Measurements from ENCODE around the gene PAGE2B.
"Not testable (repeated sequence)": the region's sequence is repeated elsewhere in the genome, so short reads cannot be mapped to it uniquely, and the experiment has no call there.

The PAGE2B gene

DNA sequence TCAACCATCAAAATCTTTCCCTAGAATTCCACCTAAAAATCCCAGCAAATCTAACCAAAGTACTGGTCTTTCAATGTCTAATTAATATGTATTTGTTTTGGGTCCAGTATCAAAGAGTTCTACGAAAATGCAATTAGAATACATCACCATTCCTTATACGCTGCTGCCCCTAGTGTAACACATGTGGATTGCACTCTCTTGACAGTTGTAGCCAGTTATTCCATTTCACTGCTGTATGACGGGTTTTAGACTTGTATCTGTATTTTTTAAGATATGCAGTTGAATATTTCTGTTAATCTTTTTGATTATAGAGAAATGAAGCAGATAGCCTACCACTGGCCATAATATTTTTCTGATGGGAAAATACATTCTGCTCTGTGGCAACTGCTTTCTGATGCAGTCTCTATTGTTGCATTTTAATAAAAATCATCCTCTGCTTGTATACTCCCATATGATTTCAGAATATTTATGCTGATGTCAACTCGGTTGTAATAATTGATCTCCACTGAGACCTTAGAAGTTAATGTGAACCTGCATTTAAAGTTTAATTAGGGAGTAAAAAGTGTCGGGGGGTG lies 17.1 kb upstream of the PAGE2B start:
- no peak for TF ChIP-seq TOX (CRISPR knock-in tag; IDR thresholded peaks at IDR 0.05; ENCODE audit: borderline replicate concordance)
- no peak for TF ChIP-seq BACH2 (CRISPR knock-in tag; IDR thresholded peaks at IDR 0.05; ENCODE audit: borderline replicate concordance)
- TF ChIP-seq OSR1 (CRISPR knock-in tag; IDR thresholded peaks at IDR 0.05), result no peak
- no peak for TF ChIP-seq ARNTL (CRISPR knock-in tag; IDR thresholded peaks at IDR 0.05; ENCODE audit: borderline replicate concordance, low read depth)
- no peak for TF ChIP-seq RARB (CRISPR knock-in tag; IDR thresholded peaks at IDR 0.05)
- no peak for TF ChIP-seq ISL1 (CRISPR knock-in tag; IDR thresholded peaks at IDR 0.05)
- no peak for TF ChIP-seq ZFP30 (CRISPR knock-in tag; IDR thresholded peaks at IDR 0.05)
- TF ChIP-seq CSRNP3 (CRISPR knock-in tag; IDR thresholded peaks at IDR 0.05), result no peak
- no peak for TF ChIP-seq TSHZ2 (CRISPR knock-in tag; IDR thresholded peaks at IDR 0.05)
- no peak for TF ChIP-seq PATZ1 (CRISPR knock-in tag; IDR thresholded peaks at IDR 0.05; ENCODE audit: borderline replicate concordance)
- TF ChIP-seq ZNF8 (CRISPR knock-in tag; IDR thresholded peaks at IDR 0.05), result no peak
- peak; percentile 91 for ATAC-seq

- not testable (repeated sequence) for ATAC-seq
These were observed 7.7 kb upstream of the PAGE2B start for GRCh38 chrX:55067180-55067579.

- TF ChIP-seq ZNF70 (CRISPR knock-in tag; IDR thresholded peaks at IDR 0.05), result no peak
- TF ChIP-seq ESRRG (CRISPR knock-in tag; IDR thresholded peaks at IDR 0.05), result no peak
- TF ChIP-seq TSHZ2 (CRISPR knock-in tag; IDR thresholded peaks at IDR 0.05), result no peak
- no peak for ATAC-seq
These were observed 2.5 kb upstream of the PAGE2B start for GRCh38 chrX:55072286-55072685.

DNA sequence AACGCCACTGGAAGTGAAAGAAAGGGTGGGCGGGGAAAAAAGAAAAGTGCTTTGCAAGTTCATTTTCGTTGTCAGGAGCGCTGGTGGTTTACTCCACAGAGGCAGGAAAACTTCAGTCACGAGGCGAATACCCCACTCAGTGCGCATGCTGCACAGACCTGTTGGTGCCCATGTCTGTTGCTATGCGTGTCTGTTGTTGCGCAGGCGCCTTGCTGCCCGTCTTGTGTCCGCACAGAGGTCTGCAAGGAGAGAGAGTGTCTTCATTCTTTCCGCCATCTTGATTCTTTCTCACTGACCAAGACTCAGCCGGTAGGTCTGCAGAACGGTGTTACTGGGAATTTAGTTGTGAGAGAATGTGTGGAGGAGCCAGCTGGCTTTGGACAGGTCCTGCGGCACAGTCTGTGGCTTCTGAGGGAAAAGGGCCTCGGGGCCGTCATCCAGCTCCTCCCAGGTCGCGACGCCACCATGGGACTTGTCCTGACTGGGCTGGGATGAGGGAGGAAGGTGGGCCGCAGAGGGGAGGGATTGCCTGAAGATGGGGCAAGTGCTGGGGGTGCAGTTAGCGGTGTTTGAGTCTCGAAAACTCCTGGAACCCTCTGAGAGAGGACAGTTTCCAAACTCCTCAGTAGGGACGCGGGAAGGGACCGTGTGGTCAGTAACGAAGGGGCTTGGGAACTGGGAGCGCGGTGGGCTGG lies 14.1 kb downstream of the PAGE2B start, which contains the start of gene PAGE2:
Gene PAGE2, plus strand, starts transcription at position 224 of the 695 bp plus-strand sequence. CDS start 1,003 bp downstream, outside the sequence.
- peak; percentile 57; the same call in 2 of the 3 replicates for ATAC-seq
- TF ChIP-seq CSDC2 (CRISPR knock-in tag; IDR thresholded peaks at IDR 0.05), result no peak

DNA sequence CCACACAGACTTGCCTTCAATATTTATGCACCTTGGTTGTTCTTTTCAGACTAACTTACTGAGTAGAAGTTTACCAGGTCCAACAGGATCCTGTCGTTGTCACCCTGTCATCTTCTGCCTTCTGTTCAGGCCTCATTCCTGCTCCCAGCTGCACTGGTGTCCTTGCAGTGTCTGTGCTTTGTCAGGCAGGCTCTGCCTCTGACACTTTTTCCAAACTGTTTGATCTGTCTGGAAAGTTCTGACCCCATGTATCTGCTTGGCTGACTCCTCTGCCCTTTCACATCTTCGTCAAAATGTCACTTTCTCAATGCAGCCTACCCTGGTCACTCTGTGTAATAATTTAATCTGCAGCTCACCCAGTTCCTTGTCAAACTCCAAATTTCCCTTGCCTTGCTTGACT lies 23.9 kb downstream of the PAGE2B start:
- no peak for ATAC-seq
- TF ChIP-seq BACH2 (CRISPR knock-in tag; IDR thresholded peaks at IDR 0.05; ENCODE audit: borderline replicate concordance), result no peak

DNA sequence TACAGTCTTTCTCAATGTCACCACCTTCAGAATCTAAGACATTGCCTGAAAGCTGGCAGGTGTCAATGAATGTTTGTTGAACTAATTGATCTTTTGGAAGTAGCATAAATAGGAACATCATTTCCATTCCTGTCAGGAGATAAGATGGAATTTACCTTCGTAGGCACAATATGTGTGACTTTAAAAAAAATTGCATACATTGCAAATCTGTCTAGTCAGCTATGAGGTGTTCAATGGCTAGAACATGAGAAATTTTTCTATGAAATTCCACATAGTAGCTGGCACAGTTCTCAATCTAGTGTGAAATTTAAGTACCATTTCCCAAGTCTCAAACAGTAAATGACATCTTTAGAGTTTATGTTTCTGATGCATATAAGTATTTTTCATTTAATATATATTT lies 24.3 kb downstream of the PAGE2B start:
- ATAC-seq, result no peak
- TF ChIP-seq ZFP30 (CRISPR knock-in tag; IDR thresholded peaks at IDR 0.05), result no peak
- no peak for TF ChIP-seq ZC3H10 (CRISPR knock-in tag; IDR thresholded peaks at IDR 0.05)
- TF ChIP-seq ZNF70 (CRISPR knock-in tag; IDR thresholded peaks at IDR 0.05), result no peak
- no peak for TF ChIP-seq RARB (CRISPR knock-in tag; IDR thresholded peaks at IDR 0.05)
- no peak for TF ChIP-seq PPARA (CRISPR knock-in tag; IDR thresholded peaks at IDR 0.05; ENCODE audit: borderline replicate concordance)
- no peak for TF ChIP-seq ESRRG (CRISPR knock-in tag; IDR thresholded peaks at IDR 0.05)
- no peak for TF ChIP-seq BACH2 (CRISPR knock-in tag; IDR thresholded peaks at IDR 0.05; ENCODE audit: borderline replicate concordance)
- TF ChIP-seq OSR1 (CRISPR knock-in tag; IDR thresholded peaks at IDR 0.05), result no peak
- no peak for TF ChIP-seq ISL1 (CRISPR knock-in tag; IDR thresholded peaks at IDR 0.05)
- no peak for TF ChIP-seq ZFP3 (CRISPR knock-in tag; IDR thresholded peaks at IDR 0.05)

All from SK-N-SH treated with all-trans-retinoic acid at 6 μM for 48 hours (cell line).